ENCODE results near the gene ANKIB1. TPM values are rescaled to one million over a fixed set of nuclear protein-coding genes. Genes with fewer than 3 reads are reported as not detected.
"Not testable (repeated sequence)": the region's sequence is repeated elsewhere in the genome, so short reads cannot be mapped to it uniquely, and the experiment has no call there.

The ANKIB1 gene
- polyA plus RNA-seq, 1 donor = 38.2 TPM

GRCh38 chr7:92356406-92356805 is 110.6 kb downstream of the ANKIB1 start:
- H3K27me3 ChIP-seq (ENCODE audit: control insufficient read depth, insufficient read depth, low read length) = no peaks in the 10 kb centered on the region
- H3K27ac ChIP-seq (ENCODE audit: low read length) = no peak overlapping the region
- no peaks in the 10 kb centered on the region for H3K4me1 ChIP-seq (ENCODE audit: control insufficient read depth, insufficient read depth, low read length)
- H3K4me3 ChIP-seq (ENCODE audit: low read length) = no peak overlapping the region
- H3K9me3 ChIP-seq (ENCODE audit: control insufficient read depth, low read depth, low read length) = no peaks in the 10 kb centered on the region
- DNase-seq = no peak
- H3K36me3 ChIP-seq (ENCODE audit: control insufficient read depth, insufficient read depth, low read length) = peaks cover 16% of the 10 kb centered on the region

- DNase-seq = no peak
- Histone ChIP-seq H3K27me3 (ENCODE audit: control insufficient read depth, insufficient read depth, low read length) (no peaks in the 10 kb centered on the region), H3K4me1 (ENCODE audit: control insufficient read depth, insufficient read depth, low read length) (no peaks in the 10 kb centered on the region), H3K9me3 (ENCODE audit: control insufficient read depth, low read depth, low read length) (no peaks in the 10 kb centered on the region), H3K27ac (ENCODE audit: low read length) (no peak overlapping the region), H3K36me3 (ENCODE audit: control insufficient read depth, insufficient read depth, low read length) (peaks cover 20% of the 10 kb centered on the region), H3K4me3 (ENCODE audit: low read length) (no peak overlapping the region)
- no CpG with 5 or more reads among the region's 4 CpGs for WGBS (ENCODE audit: insufficient coverage, low lambda C conversion rate)
These were observed 111.5 kb downstream of the ANKIB1 start for GRCh38 chr7:92357260-92357659.

GRCh38 chr7:92359179-92359578 is 113.4 kb downstream of the ANKIB1 start:
- H3K27me3 ChIP-seq (ENCODE audit: control insufficient read depth, insufficient read depth, low read length) = not testable (repeated sequence)

GRCh38 chr7:92359801-92360200 is 114.0 kb downstream of the ANKIB1 start:
- Histone ChIP-seq H3K27me3 (ENCODE audit: control insufficient read depth, insufficient read depth, low read length) (no peaks in the 10 kb centered on the region), H3K9me3 (ENCODE audit: control insufficient read depth, low read depth, low read length) (no peaks in the 10 kb centered on the region), H3K36me3 (ENCODE audit: control insufficient read depth, insufficient read depth, low read length) (peaks cover 21% of the 10 kb centered on the region), H3K27ac (ENCODE audit: low read length) (no peak overlapping the region), H3K4me3 (ENCODE audit: low read length) (no peak overlapping the region), H3K4me1 (ENCODE audit: control insufficient read depth, insufficient read depth, low read length) (no peaks in the 10 kb centered on the region)
- no CpG with 5 or more reads among the region's 3 CpGs for WGBS (ENCODE audit: insufficient coverage, low lambda C conversion rate)
- no peak for DNase-seq

More at GRCh38 chr7:92359179-92359578, 113.4 kb downstream of the ANKIB1 start:
- DNase-seq; H3K9me3 ChIP-seq (ENCODE audit: control insufficient read depth, low read depth, low read length); H3K4me1 ChIP-seq (ENCODE audit: control insufficient read depth, insufficient read depth, low read length); H3K27ac ChIP-seq (ENCODE audit: low read length); H3K4me3 ChIP-seq (ENCODE audit: low read length): not testable (repeated sequence)
- no CpG with 5 or more reads among the region's 2 CpGs for WGBS (ENCODE audit: insufficient coverage, low lambda C conversion rate)
- peaks cover 20% of the 10 kb centered on the region for H3K36me3 ChIP-seq (ENCODE audit: control insufficient read depth, insufficient read depth, low read length)

GRCh38 chr7:92360387-92360786 is 114.6 kb downstream of the ANKIB1 start:
- Histone ChIP-seq H3K27ac (ENCODE audit: low read length) (no peak overlapping the region), H3K27me3 (ENCODE audit: control insufficient read depth, insufficient read depth, low read length) (no peaks in the 10 kb centered on the region), H3K9me3 (ENCODE audit: control insufficient read depth, low read depth, low read length) (no peaks in the 10 kb centered on the region), H3K4me3 (ENCODE audit: low read length) (no peak overlapping the region), H3K4me1 (ENCODE audit: control insufficient read depth, insufficient read depth, low read length) (no peaks in the 10 kb centered on the region), H3K36me3 (ENCODE audit: control insufficient read depth, insufficient read depth, low read length) (peaks cover 23% of the 10 kb centered on the region)
- no peak for DNase-seq
- no CpG with 5 or more reads among the region's 1 CpG for WGBS (ENCODE audit: insufficient coverage, low lambda C conversion rate)

- Histone ChIP-seq H3K4me3 (ENCODE audit: low read length) (no peak overlapping the region), H3K4me1 (ENCODE audit: control insufficient read depth, insufficient read depth, low read length) (no peaks in the 10 kb centered on the region), H3K36me3 (ENCODE audit: control insufficient read depth, insufficient read depth, low read length) (peaks cover 23% of the 10 kb centered on the region), H3K27ac (ENCODE audit: low read length) (no peak overlapping the region), H3K27me3 (ENCODE audit: control insufficient read depth, insufficient read depth, low read length) (no peaks in the 10 kb centered on the region), H3K9me3 (ENCODE audit: control insufficient read depth, low read depth, low read length) (no peaks in the 10 kb centered on the region)
- WGBS (ENCODE audit: insufficient coverage, low lambda C conversion rate) = no CpG with 5 or more reads among the region's 2 CpGs
- DNase-seq = no peak
These were observed 116.4 kb downstream of the ANKIB1 start for GRCh38 chr7:92362131-92362530.

- Histone ChIP-seq H3K27me3 (ENCODE audit: control insufficient read depth, insufficient read depth, low read length) (no peaks in the 10 kb centered on the region), H3K4me1 (ENCODE audit: control insufficient read depth, insufficient read depth, low read length) (no peaks in the 10 kb centered on the region), H3K9me3 (ENCODE audit: control insufficient read depth, low read depth, low read length) (no peaks in the 10 kb centered on the region), H3K27ac (ENCODE audit: low read length) (no peak overlapping the region), H3K36me3 (ENCODE audit: control insufficient read depth, insufficient read depth, low read length) (peaks cover 30% of the 10 kb centered on the region), H3K4me3 (ENCODE audit: low read length) (no peak overlapping the region)
- 100% methylated on average over 1 of the region's 2 CpGs for WGBS (ENCODE audit: insufficient coverage, low lambda C conversion rate)
- no peak for DNase-seq
These were observed 121.0 kb downstream of the ANKIB1 start for GRCh38 chr7:92366730-92367129.

- no peak for DNase-seq
- 100% methylated on average over 1 of the region's 1 CpG for WGBS (ENCODE audit: insufficient coverage, low lambda C conversion rate)
- no peaks in the 10 kb centered on the region for H3K27me3 ChIP-seq (ENCODE audit: control insufficient read depth, insufficient read depth, low read length)
- H3K36me3 ChIP-seq (ENCODE audit: control insufficient read depth, insufficient read depth, low read length) = peaks cover 18% of the 10 kb centered on the region
- H3K9me3 ChIP-seq (ENCODE audit: control insufficient read depth, low read depth, low read length) = no peaks in the 10 kb centered on the region
- H3K27ac ChIP-seq (ENCODE audit: low read length) = no peak overlapping the region
- no peaks in the 10 kb centered on the region for H3K4me1 ChIP-seq (ENCODE audit: control insufficient read depth, insufficient read depth, low read length)
- H3K4me3 ChIP-seq (ENCODE audit: low read length) = no peak overlapping the region
These were observed 123.0 kb downstream of the ANKIB1 start for GRCh38 chr7:92368741-92369140.

- no peak for DNase-seq
- peaks cover 4% of the 10 kb centered on the region for H3K9me3 ChIP-seq (ENCODE audit: control insufficient read depth, low read depth, low read length)
- peaks cover 27% of the 10 kb centered on the region for H3K36me3 ChIP-seq (ENCODE audit: control insufficient read depth, insufficient read depth, low read length)
- no peak overlapping the region for H3K4me3 ChIP-seq (ENCODE audit: low read length)
- H3K4me1 ChIP-seq (ENCODE audit: control insufficient read depth, insufficient read depth, low read length) = no peaks in the 10 kb centered on the region
- H3K27ac ChIP-seq (ENCODE audit: low read length) = no peak overlapping the region
- no peaks in the 10 kb centered on the region for H3K27me3 ChIP-seq (ENCODE audit: control insufficient read depth, insufficient read depth, low read length)
These were observed 129.2 kb downstream of the ANKIB1 start for GRCh38 chr7:92375013-92375412.

GRCh38 chr7:92391071-92391470 is 145.3 kb downstream of the ANKIB1 start:
- WGBS (ENCODE audit: insufficient coverage, low lambda C conversion rate) = no CpG with 5 or more reads among the region's 5 CpGs
- peaks cover 25% of the 10 kb centered on the region for H3K36me3 ChIP-seq (ENCODE audit: control insufficient read depth, insufficient read depth, low read length)

GRCh38 chr7:92397542-92397941 is 151.8 kb downstream of the ANKIB1 start:
- Histone ChIP-seq H3K36me3 (ENCODE audit: control insufficient read depth, insufficient read depth, low read length) (peaks cover 33% of the 10 kb centered on the region), H3K27me3 (ENCODE audit: control insufficient read depth, insufficient read depth, low read length) (no peaks in the 10 kb centered on the region), H3K4me3 (ENCODE audit: low read length) (no peak overlapping the region), H3K9me3 (ENCODE audit: control insufficient read depth, low read depth, low read length) (no peaks in the 10 kb centered on the region), H3K27ac (ENCODE audit: low read length) (no peak overlapping the region), H3K4me1 (ENCODE audit: control insufficient read depth, insufficient read depth, low read length) (peaks cover 6% of the 10 kb centered on the region)
- DNase-seq = no peak
- 93% methylated on average over 3 of the region's 6 CpGs for WGBS (ENCODE audit: insufficient coverage, low lambda C conversion rate)

More at GRCh38 chr7:92391071-92391470, 145.3 kb downstream of the ANKIB1 start:
- Histone ChIP-seq H3K27ac (ENCODE audit: low read length) (no peak overlapping the region), H3K4me3 (ENCODE audit: low read length) (no peak overlapping the region), H3K9me3 (ENCODE audit: control insufficient read depth, low read depth, low read length) (no peaks in the 10 kb centered on the region), H3K4me1 (ENCODE audit: control insufficient read depth, insufficient read depth, low read length) (no peaks in the 10 kb centered on the region), H3K27me3 (ENCODE audit: control insufficient read depth, insufficient read depth, low read length) (no peaks in the 10 kb centered on the region)
- no peak for DNase-seq
